Measurements from ENCODE around the gene CIDEC. TPM values are rescaled to one million over a fixed set of nuclear protein-coding genes. Genes with fewer than 3 reads are reported as not detected.

The CIDEC gene
- total and polyA plus RNA-seq, 2 of the 8 experiments (the other 6 are each of a cell fraction or from before 2014, with no cell fraction given), result not detected

DNA sequence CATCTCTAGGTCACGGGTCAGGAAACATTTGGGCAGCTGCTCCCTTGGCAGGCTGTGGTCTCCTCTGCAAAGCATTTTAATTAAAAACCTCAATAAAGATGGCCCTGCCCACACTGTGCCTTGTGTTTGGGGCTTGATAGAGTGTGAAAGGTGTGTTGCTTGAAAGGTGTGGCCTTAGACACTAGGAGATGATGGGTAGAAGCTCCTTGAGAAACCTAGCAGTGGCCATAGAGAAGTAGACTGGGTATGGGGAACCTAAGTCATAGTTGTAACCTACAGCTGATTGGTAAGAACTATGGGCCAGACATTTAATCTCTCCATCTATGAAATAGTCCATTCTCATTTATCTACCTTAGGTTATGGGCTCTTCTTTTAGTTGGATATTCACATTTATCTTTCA, 13.7 kb upstream of the CIDEC start (continued):
- TF ChIP-seq BCL11A (IDR thresholded peaks at IDR 0.05; ENCODE audit: low read depth in 2 of 2, low read length in 2 of 2) (no peak), SAP30 (IDR thresholded peaks at IDR 0.05; ENCODE audit: insufficient read depth, insufficient replicate concordance, low read length) (no peak)

Measured in H1 (cell line).